A549 (cell line): ENCODE results near the gene PCDHA7.
"Not testable (repeated sequence)": the region's sequence is repeated elsewhere in the genome, so short reads cannot be mapped to it uniquely, and the experiment has no call there.

ENCODE experiments used
- BHLHE40 ChIP-seq: IDR thresholded peaks from 2 replicates; pipeline ENCODE4 v1.6.1; 2012; ENCODE audit warnings: low read depth, low read length, inconsistent platforms
- ESRRA ChIP-seq: fragments of 150-350 bp; IDR thresholded peaks from 2 replicates; pipeline ENCODE4 v1.6.1; 2014; ENCODE audit warnings: mild to moderate bottlenecking, low read length, borderline replicate concordance
- FOSL2 ChIP-seq, 2 experiments: fragments of 450-650 bp in 1 of 2; fragments of >200 bp in 1 of 2; sonication (Bioruptor Twin) in 1 of 2; formaldehyde crosslinking; IDR thresholded peaks; 2 replicates each; pipeline versions ENCODE4 v1.5.0 to v1.6.1; 2016 to 2020; ENCODE audit warnings: mild to moderate bottlenecking in 1 of 2, moderate library complexity in 1 of 2
- TF ChIP-seq, protein P1 (sequence below): fragments of 150-350 bp; IDR thresholded peaks from 2 replicates; pipeline ENCODE4 v1.6.1; 2014; ENCODE audit warnings: low read depth, mild to moderate bottlenecking, low read length
- TF ChIP-seq, protein P2 (sequence below): fragments of >200 bp; sonication (Bioruptor Twin); formaldehyde crosslinking; IDR thresholded peaks from 3 replicates; pipeline ENCODE4 v1.5.1; 2016

DNA sequence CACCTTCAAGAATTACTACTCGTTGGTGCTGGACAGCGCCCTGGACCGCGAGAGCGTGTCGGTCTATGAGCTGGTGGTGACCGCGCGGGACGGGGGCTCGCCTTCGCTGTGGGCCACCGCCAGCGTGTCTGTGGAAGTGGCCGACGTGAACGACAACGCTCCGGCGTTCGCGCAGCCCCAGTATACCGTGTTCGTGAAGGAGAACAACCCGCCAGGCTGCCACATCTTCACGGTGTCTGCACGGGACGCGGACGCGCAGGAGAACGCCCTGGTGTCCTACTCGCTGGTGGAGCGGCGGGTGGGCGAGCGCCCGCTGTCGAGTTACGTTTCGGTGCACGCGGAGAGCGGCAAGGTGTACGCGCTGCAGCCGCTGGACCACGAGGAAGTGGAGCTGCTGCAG is 11.1 kb upstream of the PCDHA7 start:
- not testable (repeated sequence) for TF ChIP-seq FOSL2 (IDR thresholded peaks at IDR 0.05); FOSL2 (CRISPR knock-in tag; IDR thresholded peaks at IDR 0.05); ESRRA; BHLHE40
- TF ChIP-seq, protein P1, sequence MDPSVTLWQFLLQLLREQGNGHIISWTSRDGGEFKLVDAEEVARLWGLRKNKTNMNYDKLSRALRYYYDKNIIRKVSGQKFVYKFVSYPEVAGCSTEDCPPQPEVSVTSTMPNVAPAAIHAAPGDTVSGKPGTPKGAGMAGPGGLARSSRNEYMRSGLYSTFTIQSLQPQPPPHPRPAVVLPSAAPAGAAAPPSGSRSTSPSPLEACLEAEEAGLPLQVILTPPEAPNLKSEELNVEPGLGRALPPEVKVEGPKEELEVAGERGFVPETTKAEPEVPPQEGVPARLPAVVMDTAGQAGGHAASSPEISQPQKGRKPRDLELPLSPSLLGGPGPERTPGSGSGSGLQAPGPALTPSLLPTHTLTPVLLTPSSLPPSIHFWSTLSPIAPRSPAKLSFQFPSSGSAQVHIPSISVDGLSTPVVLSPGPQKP, result not testable (repeated sequence)
- TF ChIP-seq, protein P2, sequence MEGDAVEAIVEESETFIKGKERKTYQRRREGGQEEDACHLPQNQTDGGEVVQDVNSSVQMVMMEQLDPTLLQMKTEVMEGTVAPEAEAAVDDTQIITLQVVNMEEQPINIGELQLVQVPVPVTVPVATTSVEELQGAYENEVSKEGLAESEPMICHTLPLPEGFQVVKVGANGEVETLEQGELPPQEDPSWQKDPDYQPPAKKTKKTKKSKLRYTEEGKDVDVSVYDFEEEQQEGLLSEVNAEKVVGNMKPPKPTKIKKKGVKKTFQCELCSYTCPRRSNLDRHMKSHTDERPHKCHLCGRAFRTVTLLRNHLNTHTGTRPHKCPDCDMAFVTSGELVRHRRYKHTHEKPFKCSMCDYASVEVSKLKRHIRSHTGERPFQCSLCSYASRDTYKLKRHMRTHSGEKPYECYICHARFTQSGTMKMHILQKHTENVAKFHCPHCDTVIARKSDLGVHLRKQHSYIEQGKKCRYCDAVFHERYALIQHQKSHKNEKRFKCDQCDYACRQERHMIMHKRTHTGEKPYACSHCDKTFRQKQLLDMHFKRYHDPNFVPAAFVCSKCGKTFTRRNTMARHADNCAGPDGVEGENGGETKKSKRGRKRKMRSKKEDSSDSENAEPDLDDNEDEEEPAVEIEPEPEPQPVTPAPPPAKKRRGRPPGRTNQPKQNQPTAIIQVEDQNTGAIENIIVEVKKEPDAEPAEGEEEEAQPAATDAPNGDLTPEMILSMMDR, result not testable (repeated sequence)
